ENCODE data around the gene GSN.

DNA sequence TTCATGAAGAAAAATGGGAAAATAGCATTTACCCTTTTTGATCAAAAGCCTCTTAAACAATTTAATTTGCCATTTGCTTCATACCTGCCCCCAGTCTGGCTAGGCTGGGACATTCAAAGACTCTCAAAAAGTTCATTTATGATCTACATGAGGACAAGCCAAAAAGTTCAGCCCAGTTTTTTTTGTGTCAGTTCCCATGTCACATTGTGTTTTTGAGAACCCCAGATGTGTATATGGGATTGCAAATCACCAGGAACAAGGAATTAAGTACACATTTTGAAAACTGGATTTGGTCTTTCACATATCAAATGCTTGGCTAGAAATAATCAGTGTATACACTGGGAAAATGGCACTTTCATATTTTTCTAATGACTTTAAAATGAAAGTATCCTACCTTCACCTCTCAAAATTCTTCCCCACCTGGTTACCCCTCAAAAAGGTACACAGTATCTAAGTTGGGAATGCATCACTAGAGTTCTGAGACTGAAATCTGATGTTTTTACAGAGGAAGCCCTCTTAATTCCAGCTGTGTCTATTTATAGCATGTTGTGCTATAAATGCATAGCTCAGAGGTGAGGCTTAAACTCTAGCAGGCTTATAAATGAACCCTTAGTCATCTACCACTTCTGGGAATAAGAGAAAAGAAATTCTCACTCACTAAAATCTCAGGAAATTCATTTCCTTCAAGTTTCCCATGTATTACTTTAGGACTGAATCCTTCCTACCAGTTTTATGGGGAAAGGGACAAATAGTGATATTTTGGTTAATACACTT, 92.8 kb downstream of the GSN start:
- TF ChIP-seq SIN3A (conservative IDR thresholded peaks at IDR 0.05 in 1 of 2, IDR thresholded peaks at IDR 0.05 in 1 of 2; ENCODE audit: low read depth in 1 of 2, low read length in 2 of 2) (no peak), TAF1 (IDR thresholded peaks at IDR 0.05; ENCODE audit: low read depth, low read length) (no peak), CTCF (IDR thresholded peaks at IDR 0.05; ENCODE audit: control extremely low read depth in 1 of 3, insufficient read depth in 1 of 3, low read depth in 1 of 3, low read length in 3 of 3) (no peak), RFX5 (IDR thresholded peaks at IDR 0.05; ENCODE audit: borderline replicate concordance, low read depth, low read length) (no peak), BRCA1 (IDR thresholded peaks at IDR 0.05; ENCODE audit: low read depth, low read length) (no peak)
- TF ChIP-seq, protein P1, sequence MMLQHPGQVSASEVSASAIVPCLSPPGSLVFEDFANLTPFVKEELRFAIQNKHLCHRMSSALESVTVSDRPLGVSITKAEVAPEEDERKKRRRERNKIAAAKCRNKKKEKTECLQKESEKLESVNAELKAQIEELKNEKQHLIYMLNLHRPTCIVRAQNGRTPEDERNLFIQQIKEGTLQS (IDR thresholded peaks at IDR 0.05; ENCODE audit: insufficient read depth, low read depth, low read length): no peak

Measured in H1 (cell line).